ENCODE data around the gene SYNE1. TPM values are rescaled to one million over a fixed set of nuclear protein-coding genes. Genes with fewer than 3 reads are reported as not detected.
A peak's percentile ranks its signal among the peaks of the same experiment; 100 is the strongest.
"Not testable (repeated sequence)": the region's sequence is repeated elsewhere in the genome, so short reads cannot be mapped to it uniquely, and the experiment has no call there.

SYNE1 gene, protein sequence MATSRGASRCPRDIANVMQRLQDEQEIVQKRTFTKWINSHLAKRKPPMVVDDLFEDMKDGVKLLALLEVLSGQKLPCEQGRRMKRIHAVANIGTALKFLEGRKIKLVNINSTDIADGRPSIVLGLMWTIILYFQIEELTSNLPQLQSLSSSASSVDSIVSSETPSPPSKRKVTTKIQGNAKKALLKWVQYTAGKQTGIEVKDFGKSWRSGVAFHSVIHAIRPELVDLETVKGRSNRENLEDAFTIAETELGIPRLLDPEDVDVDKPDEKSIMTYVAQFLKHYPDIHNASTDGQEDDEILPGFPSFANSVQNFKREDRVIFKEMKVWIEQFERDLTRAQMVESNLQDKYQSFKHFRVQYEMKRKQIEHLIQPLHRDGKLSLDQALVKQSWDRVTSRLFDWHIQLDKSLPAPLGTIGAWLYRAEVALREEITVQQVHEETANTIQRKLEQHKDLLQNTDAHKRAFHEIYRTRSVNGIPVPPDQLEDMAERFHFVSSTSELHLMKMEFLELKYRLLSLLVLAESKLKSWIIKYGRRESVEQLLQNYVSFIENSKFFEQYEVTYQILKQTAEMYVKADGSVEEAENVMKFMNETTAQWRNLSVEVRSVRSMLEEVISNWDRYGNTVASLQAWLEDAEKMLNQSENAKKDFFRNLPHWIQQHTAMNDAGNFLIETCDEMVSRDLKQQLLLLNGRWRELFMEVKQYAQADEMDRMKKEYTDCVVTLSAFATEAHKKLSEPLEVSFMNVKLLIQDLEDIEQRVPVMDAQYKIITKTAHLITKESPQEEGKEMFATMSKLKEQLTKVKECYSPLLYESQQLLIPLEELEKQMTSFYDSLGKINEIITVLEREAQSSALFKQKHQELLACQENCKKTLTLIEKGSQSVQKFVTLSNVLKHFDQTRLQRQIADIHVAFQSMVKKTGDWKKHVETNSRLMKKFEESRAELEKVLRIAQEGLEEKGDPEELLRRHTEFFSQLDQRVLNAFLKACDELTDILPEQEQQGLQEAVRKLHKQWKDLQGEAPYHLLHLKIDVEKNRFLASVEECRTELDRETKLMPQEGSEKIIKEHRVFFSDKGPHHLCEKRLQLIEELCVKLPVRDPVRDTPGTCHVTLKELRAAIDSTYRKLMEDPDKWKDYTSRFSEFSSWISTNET (N-terminal part only)
- total RNA-seq: 10 to 100 TPM in 3 of 4 donors, 1 to 10 TPM in 1; 7.4 to 66.4 (median 20.7) TPM

DNA sequence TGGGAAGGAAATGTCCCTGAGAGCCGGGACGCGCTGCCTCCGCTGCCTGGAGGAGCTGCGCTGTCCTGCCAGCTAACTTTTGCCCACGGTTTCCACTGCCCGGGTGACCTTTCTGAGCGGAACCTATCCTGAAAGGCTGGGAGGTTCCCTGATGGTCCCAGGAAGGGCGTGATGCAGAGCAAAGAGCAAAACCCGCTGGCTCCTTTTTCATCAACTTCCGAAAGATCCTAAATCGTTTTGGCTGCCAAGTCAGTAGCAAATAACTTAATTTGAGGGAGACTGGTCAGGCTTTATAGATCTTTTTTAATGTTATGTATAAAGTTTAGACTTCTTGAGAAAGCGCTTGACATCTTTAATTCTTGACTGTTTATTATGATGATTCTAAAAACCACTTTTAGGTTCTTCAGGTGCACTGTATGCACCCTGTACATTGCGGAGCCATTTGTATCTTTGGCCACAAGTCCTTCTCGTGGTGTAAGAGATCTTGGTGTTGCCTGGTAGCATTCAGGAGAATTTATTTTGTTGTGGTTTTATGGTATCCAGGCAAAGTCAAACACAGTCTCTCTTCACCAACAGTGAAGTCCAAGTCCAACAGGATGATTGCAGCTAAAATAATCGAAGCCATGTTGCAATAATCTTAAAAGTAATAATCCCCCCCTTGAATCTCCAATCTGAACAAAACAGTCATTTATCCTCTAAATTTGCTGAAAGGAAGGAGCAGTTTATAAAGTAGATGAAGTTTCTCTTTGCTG lies at the start of gene SYNE1:
SYNE1 (minus strand) TSS at position 67 of the 752 bp plus-strand sequence. CDS start 9,031 bp downstream, outside the sequence.
- H3K36me3 ChIP-seq: no peaks in the 10 kb centered on the region
- TF ChIP-seq CTCF (IDR thresholded peaks at IDR 0.05) (no peak), POLR2A (IDR thresholded peaks at IDR 0.05) (no peak)
- WGBS, 2 donors: 39 to 48% methylated on average over 8 to 9 of the region's 16 CpGs
- H3K4me1 ChIP-seq: peaks cover 6 to 31% (median 13%) of the 10 kb centered on the region in 3 donors
- peaks cover 0 to 29% (median 0%) of the 10 kb centered on the region in 4 donors for H3K27me3 ChIP-seq
- intact Hi-C loops (cut with DNase I): no loop called here
- DNase-seq: no peak
- H3K4me3 ChIP-seq: peak within 1 kb of the TSS; percentile 40 to 78 (median 56)
- H3K27ac ChIP-seq: peak within 1 kb of the TSS; percentile 29 to 77 (median 60)
- H3K9me3 ChIP-seq: no peaks in the 10 kb centered on the region

- H3K4me3 ChIP-seq: no peak overlapping the region
- intact Hi-C loops (cut with DNase I): no loop called here
- H3K36me3 ChIP-seq: no peaks in the 10 kb centered on the region
- no peaks in the 10 kb centered on the region for H3K9me3 ChIP-seq
- H3K4me1 ChIP-seq: no peaks in the 10 kb centered on the region
- H3K27me3 ChIP-seq: no peaks in the 10 kb centered on the region
- TF ChIP-seq CTCF (IDR thresholded peaks at IDR 0.05) (no peak), POLR2A (IDR thresholded peaks at IDR 0.05) (no peak)
- DNase-seq: no peak
- WGBS, 2 donors: 91 to 94% methylated on average over 3 to 5 of the region's 12 CpGs
- no peak overlapping the region for H3K27ac ChIP-seq
Measured at GRCh38 chr6:152685819-152686218, 48.7 kb upstream of the SYNE1 start.

DNA sequence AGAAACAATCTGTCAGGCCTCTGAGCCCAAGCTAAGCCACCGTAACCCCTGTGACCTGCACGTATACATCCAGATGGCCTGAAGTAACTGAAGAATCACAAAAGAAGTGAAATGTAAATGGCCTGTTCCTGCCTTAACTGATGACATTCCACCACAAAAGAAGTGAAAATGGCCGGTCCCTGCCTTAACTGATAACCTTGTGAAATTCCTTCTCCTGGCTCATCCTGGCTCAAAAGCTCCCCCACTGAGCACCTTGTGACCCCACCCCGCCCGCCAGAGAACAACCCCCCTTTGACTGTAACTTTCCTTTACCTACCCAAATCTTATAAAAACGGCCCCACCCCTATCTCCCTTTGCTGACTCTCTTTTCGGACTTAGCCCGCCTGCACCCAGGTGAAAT lies 45.8 kb upstream of the SYNE1 start:
- H3K4me1 ChIP-seq; H3K4me3 ChIP-seq; intact Hi-C loops (cut with DNase I); H3K9me3 ChIP-seq; DNase-seq; H3K27me3 ChIP-seq; H3K27ac ChIP-seq; H3K36me3 ChIP-seq: not testable (repeated sequence)
- 50 to 51% methylated on average over 4 to 6 of the region's 8 CpGs for WGBS, 2 donors

DNA sequence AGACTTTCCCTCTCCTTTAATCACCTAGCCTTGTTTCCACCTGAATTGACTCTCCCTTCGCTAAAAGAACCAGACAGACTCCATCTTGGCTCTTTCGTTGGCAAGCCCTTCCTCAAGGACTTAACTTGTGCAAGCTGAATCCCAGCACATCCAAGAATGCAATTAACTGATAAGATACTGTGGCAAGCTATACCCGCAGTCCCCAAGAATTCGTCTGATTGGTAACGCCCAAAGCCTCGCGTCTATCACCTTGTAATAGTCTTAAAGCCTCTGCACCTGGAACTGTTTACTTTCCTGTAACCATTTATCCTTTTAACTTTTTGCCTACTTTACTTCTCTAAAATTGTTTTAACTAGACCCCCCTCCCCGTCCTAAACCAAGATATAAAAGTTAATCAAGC lies 45.0 kb upstream of the SYNE1 start:
- no peaks in the 10 kb centered on the region for H3K4me1 ChIP-seq
- TF ChIP-seq CTCF (IDR thresholded peaks at IDR 0.05) (no peak), POLR2A (IDR thresholded peaks at IDR 0.05) (no peak)
- H3K9me3 ChIP-seq: no peaks in the 10 kb centered on the region
- no peaks in the 10 kb centered on the region for H3K36me3 ChIP-seq
- no peak overlapping the region for H3K27ac ChIP-seq
- H3K4me3 ChIP-seq: no peak overlapping the region
- intact Hi-C loops (cut with DNase I): no loop called here
- WGBS, 2 donors: 39 to 42% methylated on average over 8 of the region's 8 CpGs
- DNase-seq: no peak
- no peaks in the 10 kb centered on the region for H3K27me3 ChIP-seq

DNA sequence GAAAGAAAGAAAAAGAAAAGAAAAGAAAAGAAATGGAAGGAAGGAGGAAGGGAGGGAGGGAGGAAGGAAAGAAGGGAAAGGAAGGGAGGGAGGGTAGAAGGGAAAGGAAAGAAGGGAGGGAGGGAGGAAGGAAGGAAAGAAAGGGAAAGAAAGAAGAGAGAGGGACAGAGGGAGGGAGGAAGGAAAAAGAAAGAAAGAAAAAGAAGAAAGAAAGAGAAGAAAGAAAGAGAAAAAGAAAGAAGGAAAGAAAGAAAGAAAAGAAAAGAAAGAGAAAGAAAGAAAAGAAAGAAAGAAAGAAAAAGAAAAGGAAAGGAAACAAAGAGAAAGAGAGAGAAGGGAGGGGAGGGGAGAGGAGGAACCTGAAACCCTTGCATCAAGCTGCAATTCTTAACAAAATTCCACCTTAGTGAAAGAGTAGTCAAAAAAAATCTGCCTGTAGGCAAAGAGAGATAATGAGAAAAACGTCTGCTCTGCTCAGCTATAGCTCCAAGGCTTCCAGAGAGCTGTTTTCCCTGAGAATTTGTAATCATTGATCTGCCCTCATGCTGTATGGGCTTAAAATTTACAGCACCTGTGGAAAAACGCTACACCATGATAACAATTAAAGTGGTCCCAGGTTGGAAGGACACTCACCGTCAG lies 43.8 kb upstream of the SYNE1 start:
- Histone ChIP-seq H3K9me3 (no peaks in the 10 kb centered on the region), H3K4me3 (no peak overlapping the region), H3K27me3 (no peaks in the 10 kb centered on the region), H3K36me3 (no peaks in the 10 kb centered on the region), H3K27ac (no peak overlapping the region), H3K4me1 (no peaks in the 10 kb centered on the region)
- intact Hi-C loops (cut with DNase I): no loop called here
- WGBS, 2 donors: 25 to 34% methylated on average over 3 of the region's 3 CpGs
- TF ChIP-seq POLR2A (IDR thresholded peaks at IDR 0.05) (no peak), CTCF (IDR thresholded peaks at IDR 0.05) (no peak)
- DNase-seq: no peak
